ENCODE data around the gene C8A. TPM values are rescaled to one million over a fixed set of nuclear protein-coding genes. Genes with fewer than 3 reads are reported as not detected.

Gene C8A
- total and polyA plus RNA-seq, 5 experiments from 2014 or later = not detected

GRCh38 chr1:56825436-56825835, 29.2 kb upstream of the C8A start:
- Mint-ChIP-seq H3K4me1 (no peaks in the 10 kb centered on the region), H3K9me3 (no peaks in the 10 kb centered on the region), H3K36me3 (no peaks in the 10 kb centered on the region), H3K27ac (no peak overlapping the region), H3K27me3 (peaks cover 4 to 70% (median 21%) of the 10 kb centered on the region in 5 donors), H3K4me3 (no peak overlapping the region)
- DNase-seq = no peak
- ATAC-seq = no peak
- POLR2A ChIA-PET = interaction anchor here (0.6 kb wide), 1 partner anchor 133 kb away, joined by 5 read pairs; no protein-coding TSS in a partner anchor

GRCh38 chr1:56827711-56828110, 26.9 kb upstream of the C8A start:
- DNase-seq = no peak
- Mint-ChIP-seq H3K4me1 (peaks cover 0 to 8% (median 5%) of the 10 kb centered on the region in 4 donors), H3K27ac (no peak overlapping the region), H3K4me3 (no peak overlapping the region), H3K27me3 (peaks cover 6 to 72% (median 27%) of the 10 kb centered on the region in 5 donors), H3K9me3 (no peaks in the 10 kb centered on the region), H3K36me3 (no peaks in the 10 kb centered on the region)
- POLR2A ChIA-PET = no interaction called here
- ATAC-seq = no peak

- ATAC-seq (no peak), DNase-seq (no peak)
- Mint-ChIP-seq H3K4me3 (no peak overlapping the region), H3K4me1 (peaks cover 0 to 8% (median 5%) of the 10 kb centered on the region in 4 donors), H3K27ac (no peak overlapping the region), H3K36me3 (no peaks in the 10 kb centered on the region), H3K9me3 (no peaks in the 10 kb centered on the region), H3K27me3 (peaks cover 5 to 62% (median 25%) of the 10 kb centered on the region in 5 donors)
- POLR2A ChIA-PET = no interaction called here
These were observed 24.5 kb upstream of the C8A start for GRCh38 chr1:56830052-56830451.

- ATAC-seq = peak; percentile 49 to 56
- H3K27ac Mint-ChIP-seq = peak overlapping the region in 1 of 10 donors; percentile 1
- H3K36me3 Mint-ChIP-seq = no peaks in the 10 kb centered on the region
- H3K9me3 Mint-ChIP-seq = no peaks in the 10 kb centered on the region
- POLR2A ChIA-PET = interaction anchor here (0.7 to 1.1 kb wide), 2 partner anchors 18 to 1058 kb away, joined by 3 to 5 read pairs; no protein-coding TSS in a partner anchor
- peak; percentile 33 to 81 (median 58) for DNase-seq
- peaks cover 0 to 8% (median 5%) of the 10 kb centered on the region in 4 donors for H3K4me1 Mint-ChIP-seq
- H3K27me3 Mint-ChIP-seq = peaks cover 4 to 56% (median 17%) of the 10 kb centered on the region in 5 donors
- H3K4me3 Mint-ChIP-seq = peak overlapping the region in 2 of 10 donors; percentile 4 to 25
These were observed 22.5 kb upstream of the C8A start for GRCh38 chr1:56831871-56832693.

- DNase-seq (no peak), ATAC-seq (no peak)
- H3K4me1 Mint-ChIP-seq = peaks cover 0 to 8% (median 5%) of the 10 kb centered on the region in 4 donors
- POLR2A ChIA-PET = no interaction called here
- no peaks in the 10 kb centered on the region for H3K9me3 Mint-ChIP-seq
- no peaks in the 10 kb centered on the region for H3K36me3 Mint-ChIP-seq
- H3K27me3 Mint-ChIP-seq = peaks cover 4 to 50% (median 20%) of the 10 kb centered on the region in 5 donors
- H3K27ac Mint-ChIP-seq = no peak overlapping the region
- no peak overlapping the region for H3K4me3 Mint-ChIP-seq
These were observed 21.5 kb upstream of the C8A start for GRCh38 chr1:56833088-56833487.

GRCh38 chr1:56834137-56834900, 20.3 kb upstream of the C8A start:
- no peak overlapping the region for H3K27ac Mint-ChIP-seq
- no peaks in the 10 kb centered on the region for H3K36me3 Mint-ChIP-seq
- H3K27me3 Mint-ChIP-seq = peaks cover 6 to 37% (median 16%) of the 10 kb centered on the region in 5 donors
- H3K9me3 Mint-ChIP-seq = peaks cover 0 to 2% (median 0%) of the 10 kb centered on the region in 9 donors
- DNase-seq = no peak
- no peak for ATAC-seq
- H3K4me1 Mint-ChIP-seq = peaks cover 0 to 8% (median 5%) of the 10 kb centered on the region in 4 donors
- POLR2A ChIA-PET = no interaction called here
- no peak overlapping the region for H3K4me3 Mint-ChIP-seq

- peaks cover 0 to 8% (median 5%) of the 10 kb centered on the region in 4 donors for H3K4me1 Mint-ChIP-seq
- no peak overlapping the region for H3K27ac Mint-ChIP-seq
- peaks cover 6 to 34% (median 19%) of the 10 kb centered on the region in 5 donors for H3K27me3 Mint-ChIP-seq
- no peak overlapping the region for H3K4me3 Mint-ChIP-seq
- no peaks in the 10 kb centered on the region for H3K36me3 Mint-ChIP-seq
- DNase-seq = no peak
- POLR2A ChIA-PET = no interaction called here
- no peak for ATAC-seq
- H3K9me3 Mint-ChIP-seq = peaks cover 0 to 2% (median 0%) of the 10 kb centered on the region in 9 donors
These were observed 18.9 kb upstream of the C8A start for GRCh38 chr1:56835657-56836056.

GRCh38 chr1:56836359-56836758, 18.2 kb upstream of the C8A start:
- Mint-ChIP-seq H3K27me3 (peaks cover 4 to 32% (median 17%) of the 10 kb centered on the region in 5 donors), H3K36me3 (no peaks in the 10 kb centered on the region), H3K9me3 (peaks cover 0 to 2% (median 0%) of the 10 kb centered on the region in 9 donors), H3K4me3 (no peak overlapping the region), H3K4me1 (peaks cover 0 to 8% (median 5%) of the 10 kb centered on the region in 4 donors), H3K27ac (no peak overlapping the region)
- no peak for ATAC-seq
- DNase-seq = no peak
- POLR2A ChIA-PET = no interaction called here

- Mint-ChIP-seq H3K4me3 (no peak overlapping the region), H3K4me1 (peaks cover 0 to under 1% (median under 1%) of the 10 kb centered on the region in 4 donors), H3K9me3 (peaks cover 0 to 2% (median 0%) of the 10 kb centered on the region in 9 donors), H3K27me3 (peaks cover 2 to 30% (median 14%) of the 10 kb centered on the region in 5 donors), H3K27ac (no peak overlapping the region), H3K36me3 (no peaks in the 10 kb centered on the region)
- POLR2A ChIA-PET = interaction anchor here (0.7 kb wide), 1 partner anchor 1316 kb away, joined by 9 read pairs; no protein-coding TSS in a partner anchor
- DNase-seq (no peak), ATAC-seq (no peak)
These were observed 17.2 kb upstream of the C8A start for GRCh38 chr1:56837244-56837939.

- H3K4me1 Mint-ChIP-seq = no peaks in the 10 kb centered on the region
- H3K36me3 Mint-ChIP-seq = no peaks in the 10 kb centered on the region
- DNase-seq (no peak), ATAC-seq (no peak)
- H3K4me3 Mint-ChIP-seq = no peak overlapping the region
- peaks cover 0 to 2% (median 0%) of the 10 kb centered on the region in 9 donors for H3K9me3 Mint-ChIP-seq
- no peak overlapping the region for H3K27ac Mint-ChIP-seq
- POLR2A ChIA-PET = no interaction called here
- peaks cover 2 to 36% (median 14%) of the 10 kb centered on the region in 5 donors for H3K27me3 Mint-ChIP-seq
These were observed 15.8 kb upstream of the C8A start for GRCh38 chr1:56838759-56839158.

- ATAC-seq = no peak
- H3K9me3 Mint-ChIP-seq = peaks cover 0 to 2% (median 0%) of the 10 kb centered on the region in 9 donors
- no peak for DNase-seq
- POLR2A ChIA-PET = no interaction called here
- no peak overlapping the region for H3K27ac Mint-ChIP-seq
- H3K27me3 Mint-ChIP-seq = peaks cover 4 to 50% (median 11%) of the 10 kb centered on the region in 5 donors
- peaks cover 0 to 2% (median 0%) of the 10 kb centered on the region in 4 donors for H3K4me1 Mint-ChIP-seq
- H3K4me3 Mint-ChIP-seq = no peak overlapping the region
- H3K36me3 Mint-ChIP-seq = no peaks in the 10 kb centered on the region
These were observed 11.1 kb upstream of the C8A start for GRCh38 chr1:56843544-56843943.

GRCh38 chr1:56844545-56845136, 10.0 kb upstream of the C8A start:
- H3K9me3 Mint-ChIP-seq = peaks cover 0 to 2% (median 0%) of the 10 kb centered on the region in 9 donors
- DNase-seq (no peak), ATAC-seq (no peak)
- no peaks in the 10 kb centered on the region for H3K36me3 Mint-ChIP-seq
- H3K4me1 Mint-ChIP-seq = peaks cover 0 to 2% (median 0%) of the 10 kb centered on the region in 4 donors
- H3K27me3 Mint-ChIP-seq = peaks cover 3 to 50% (median 11%) of the 10 kb centered on the region in 5 donors
- no peak overlapping the region for H3K27ac Mint-ChIP-seq
- H3K4me3 Mint-ChIP-seq = no peak overlapping the region
- POLR2A ChIA-PET = no interaction called here

Data from naive thymus-derived CD8-positive, alpha-beta T cell (primary cell).